ENCODE measurements around the gene ITGB7.

DNA sequence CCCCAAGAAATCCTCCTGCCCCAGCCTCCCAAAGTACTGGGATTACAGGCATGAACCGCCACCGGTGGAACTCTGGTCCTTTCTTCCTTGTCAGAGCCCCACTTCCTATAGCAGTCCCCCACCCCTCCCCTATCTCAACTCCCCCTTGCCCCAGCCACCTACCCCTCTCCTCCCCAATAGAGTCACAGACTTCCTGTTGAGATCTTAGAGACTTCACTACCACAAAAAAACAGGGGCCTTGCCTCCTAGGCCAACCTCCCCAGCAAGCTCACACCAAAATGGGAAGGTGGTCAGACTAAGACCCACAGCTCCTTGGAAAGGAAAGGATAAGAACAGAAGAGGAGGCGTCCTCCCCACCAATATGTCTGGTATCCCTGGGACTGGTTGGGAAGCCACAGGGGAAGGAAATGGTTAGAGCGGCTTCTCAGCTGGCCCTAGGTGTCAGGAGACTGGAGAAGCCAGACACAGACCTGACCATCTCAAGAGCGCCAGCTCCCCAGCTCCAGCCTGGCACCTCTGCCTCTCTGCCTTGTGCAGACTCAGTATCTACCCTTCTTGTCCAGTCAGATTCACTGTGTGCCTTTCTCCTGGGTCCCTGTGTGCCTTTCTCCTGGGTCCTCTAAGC is 8.5 kb downstream of the ITGB7 start:
- TF ChIP-seq, protein P1, sequence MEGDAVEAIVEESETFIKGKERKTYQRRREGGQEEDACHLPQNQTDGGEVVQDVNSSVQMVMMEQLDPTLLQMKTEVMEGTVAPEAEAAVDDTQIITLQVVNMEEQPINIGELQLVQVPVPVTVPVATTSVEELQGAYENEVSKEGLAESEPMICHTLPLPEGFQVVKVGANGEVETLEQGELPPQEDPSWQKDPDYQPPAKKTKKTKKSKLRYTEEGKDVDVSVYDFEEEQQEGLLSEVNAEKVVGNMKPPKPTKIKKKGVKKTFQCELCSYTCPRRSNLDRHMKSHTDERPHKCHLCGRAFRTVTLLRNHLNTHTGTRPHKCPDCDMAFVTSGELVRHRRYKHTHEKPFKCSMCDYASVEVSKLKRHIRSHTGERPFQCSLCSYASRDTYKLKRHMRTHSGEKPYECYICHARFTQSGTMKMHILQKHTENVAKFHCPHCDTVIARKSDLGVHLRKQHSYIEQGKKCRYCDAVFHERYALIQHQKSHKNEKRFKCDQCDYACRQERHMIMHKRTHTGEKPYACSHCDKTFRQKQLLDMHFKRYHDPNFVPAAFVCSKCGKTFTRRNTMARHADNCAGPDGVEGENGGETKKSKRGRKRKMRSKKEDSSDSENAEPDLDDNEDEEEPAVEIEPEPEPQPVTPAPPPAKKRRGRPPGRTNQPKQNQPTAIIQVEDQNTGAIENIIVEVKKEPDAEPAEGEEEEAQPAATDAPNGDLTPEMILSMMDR (IDR thresholded peaks at IDR 0.05), result no peak
- no peak for TF ChIP-seq POLR2A (IDR thresholded peaks at IDR 0.05)

All from body of pancreas (tissue), 4 donors.